ENCODE data around the gene CHST11.

Gene CHST11

DNA sequence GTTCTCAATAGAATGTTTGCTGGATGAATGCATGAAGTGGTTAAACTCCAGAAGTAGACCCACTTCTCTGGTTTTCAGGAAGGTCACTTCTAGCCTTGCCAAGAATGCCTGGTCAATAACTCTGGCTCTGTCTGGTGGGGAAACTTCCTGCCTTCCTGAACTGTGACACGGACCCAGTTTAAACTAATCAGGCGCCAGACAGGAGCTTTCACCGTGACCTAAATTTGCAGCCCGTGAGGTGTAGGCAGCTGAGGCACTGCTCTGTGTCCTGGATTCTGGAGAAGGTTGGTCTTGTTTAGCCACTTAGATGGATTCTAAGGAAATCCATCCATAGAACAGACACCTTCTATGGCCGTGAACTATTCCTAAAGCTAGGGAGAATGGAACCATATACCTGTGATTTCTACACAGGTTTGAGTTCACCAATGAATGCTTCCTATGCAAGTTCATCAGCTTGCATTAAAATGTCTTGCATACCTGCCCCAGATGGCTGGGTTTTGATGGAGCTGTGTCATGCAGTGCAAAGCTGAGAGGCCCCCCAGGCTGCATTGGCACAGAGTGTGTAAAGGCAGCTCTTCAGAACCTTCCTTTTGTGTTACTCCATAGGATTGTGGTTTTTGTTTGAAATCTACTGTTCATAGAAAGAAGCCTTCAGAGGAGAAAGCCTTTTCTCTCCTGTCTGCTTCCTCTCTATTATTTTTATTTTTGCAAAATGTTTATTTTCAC lies 4.4 kb downstream of the CHST11 start:
- DNase-seq (ENCODE audit: low spot score): no peak

- no peak for DNase-seq (ENCODE audit: low spot score)
Measured at GRCh38 chr12:104462325-104462724, 5.6 kb downstream of the CHST11 start.

GRCh38 chr12:104462931-104463339 lies 6.2 kb downstream of the CHST11 start:
- no peak for DNase-seq (ENCODE audit: low spot score)

DNA sequence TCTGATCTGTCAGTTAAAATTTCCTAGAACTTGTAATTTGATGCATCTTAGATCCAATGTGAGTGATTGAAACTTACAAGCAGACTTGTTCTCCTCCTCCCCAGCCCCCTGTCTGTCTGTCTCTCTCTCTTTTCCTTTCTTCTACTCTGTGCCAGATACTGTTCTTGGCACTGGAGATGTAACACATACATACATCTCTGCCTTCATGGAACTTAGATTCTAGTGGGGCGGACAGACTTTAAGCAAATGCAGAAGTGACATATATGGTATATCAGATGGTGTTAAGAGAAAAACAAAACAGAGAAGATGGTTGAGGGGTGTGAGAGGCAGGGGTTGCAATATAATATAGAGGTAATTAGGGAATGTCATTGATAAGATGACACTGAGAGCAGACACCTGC lies 6.6 kb downstream of the CHST11 start:
- DNase-seq (ENCODE audit: low spot score): no peak

- DNase-seq (ENCODE audit: low spot score): no peak
Measured at GRCh38 chr12:104464899-104465298, 8.2 kb downstream of the CHST11 start.

GRCh38 chr12:104466709-104467345 lies 10.1 kb downstream of the CHST11 start:
- DNase-seq (ENCODE audit: low spot score): no peak

GRCh38 chr12:104467346-104467837 lies 10.6 kb downstream of the CHST11 start:
- no peak for DNase-seq (ENCODE audit: low spot score)

- no peak for DNase-seq (ENCODE audit: low spot score)
Measured at GRCh38 chr12:104468371-104468770, 11.6 kb downstream of the CHST11 start.

GRCh38 chr12:104469066-104469465 lies 12.3 kb downstream of the CHST11 start:
- no peak for DNase-seq (ENCODE audit: low spot score)

- DNase-seq (ENCODE audit: low spot score): no peak
Measured at GRCh38 chr12:104469523-104469922, 12.8 kb downstream of the CHST11 start.

- DNase-seq (ENCODE audit: low spot score): no peak
Measured at GRCh38 chr12:104470521-104470920, 13.8 kb downstream of the CHST11 start.

DNA sequence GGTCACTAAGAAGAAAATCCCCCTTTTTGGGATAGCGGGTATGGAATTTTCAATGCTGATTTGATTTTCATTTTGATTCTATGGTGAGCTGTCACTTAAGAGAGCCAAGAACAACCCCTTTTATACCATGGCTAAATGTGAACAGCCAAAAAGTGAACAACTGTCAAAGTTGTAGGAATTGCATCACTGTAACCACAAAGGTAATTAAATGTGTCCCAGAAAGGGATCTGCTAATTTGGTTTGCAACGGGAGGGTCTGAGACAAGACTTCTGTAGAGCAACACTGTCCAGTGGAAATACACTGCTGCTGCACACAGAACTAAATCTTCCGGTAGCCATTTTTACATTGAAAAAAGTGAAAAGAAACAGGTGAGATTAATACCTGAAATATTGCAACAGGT lies 14.6 kb downstream of the CHST11 start:
- DNase-seq (ENCODE audit: low spot score): no peak

- DNase-seq (ENCODE audit: low spot score): no peak
Measured at GRCh38 chr12:104472748-104473147, 16.0 kb downstream of the CHST11 start.

GRCh38 chr12:104473374-104473983 lies 16.7 kb downstream of the CHST11 start:
- no peak for DNase-seq (ENCODE audit: low spot score)

GRCh38 chr12:104475271-104475670 lies 18.5 kb downstream of the CHST11 start:
- no peak for DNase-seq (ENCODE audit: low spot score)

- DNase-seq (ENCODE audit: low spot score): no peak
Measured at GRCh38 chr12:104477510-104478390, 21.0 kb downstream of the CHST11 start.

GRCh38 chr12:104478396-104479122 lies 21.8 kb downstream of the CHST11 start:
- no peak for DNase-seq (ENCODE audit: low spot score)

- DNase-seq (ENCODE audit: low spot score): no peak
Measured at GRCh38 chr12:104479123-104479662, 22.4 kb downstream of the CHST11 start.

GRCh38 chr12:104480012-104480411 lies 23.3 kb downstream of the CHST11 start:
- no peak for DNase-seq (ENCODE audit: low spot score)

- no peak for DNase-seq (ENCODE audit: low spot score)
Measured at GRCh38 chr12:104480826-104481440, 24.2 kb downstream of the CHST11 start.

GRCh38 chr12:104482113-104482512 lies 25.4 kb downstream of the CHST11 start:
- DNase-seq (ENCODE audit: low spot score): no peak
